Mucosa of rectum (tissue), 2 donors: Measurements from ENCODE around the gene TOR1AIP2.
"Not testable (repeated sequence)": the region's sequence is repeated elsewhere in the genome, so short reads cannot be mapped to it uniquely, and the experiment has no call there.

Experiments used
- H3K27ac ChIP-seq, 2 donors: one replicate each; pipeline ENCODE4 v1.7.0; 2013; ENCODE audit warnings: inconsistent platforms in 2 of 2, low read depth in 2 of 2, low read length in 2 of 2
- H3K27me3 ChIP-seq, 2 donors: one replicate each; pipeline ENCODE4 v1.7.0; 2013; ENCODE audit warnings: low read length in 2 of 2; ENCODE audit not compliant: control insufficient read depth in 2 of 2, insufficient read depth in 2 of 2
- H3K36me3 ChIP-seq, 2 donors: one replicate each; pipeline ENCODE4 v1.7.0; 2013; ENCODE audit warnings: low read length in 2 of 2; ENCODE audit not compliant: control insufficient read depth in 2 of 2, insufficient read depth in 2 of 2
- H3K4me1 ChIP-seq, 2 donors: one replicate each; pipeline ENCODE4 v1.7.0; 2013; ENCODE audit warnings: low read length in 2 of 2, mild to moderate bottlenecking in 1 of 2; ENCODE audit not compliant: control insufficient read depth in 2 of 2, insufficient read depth in 2 of 2
- H3K4me3 ChIP-seq, 2 donors: one replicate each; pipeline ENCODE4 v1.7.0; 2013; ENCODE audit warnings: low read length in 2 of 2
- H3K9ac ChIP-seq, 2 donors: one replicate each; pipeline ENCODE4 v1.7.0; 2013; ENCODE audit warnings: low read length in 2 of 2, low read depth in 1 of 2, mild to moderate bottlenecking in 1 of 2
- H3K9me3 ChIP-seq, 2 donors: one replicate each; pipeline ENCODE4 v1.7.0; 2013; ENCODE audit warnings: low read length in 2 of 2; ENCODE audit not compliant: control insufficient read depth in 2 of 2
- donor health status: healthy.
- donor health status: Normal muscosa, but diverticular disease.

TOR1AIP2 gene

DNA sequence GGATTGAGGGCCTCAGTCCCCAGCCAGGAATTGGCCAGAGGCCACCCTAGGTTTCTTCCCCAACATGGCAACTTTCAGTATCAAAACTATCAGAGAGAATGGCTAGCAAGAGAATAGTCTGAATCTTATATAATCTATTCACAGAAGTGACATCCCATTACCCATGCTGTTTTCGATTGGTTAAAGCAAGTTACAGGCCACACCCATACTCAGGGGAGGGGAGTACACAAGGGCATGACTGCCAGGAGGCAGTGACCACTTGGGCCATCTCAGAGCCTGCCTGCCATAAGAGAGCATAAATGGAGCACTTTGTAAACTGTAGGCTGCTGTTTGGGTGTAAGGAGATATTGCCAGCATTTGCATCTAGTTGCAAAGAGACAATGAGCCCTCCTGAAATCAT, 69.1 kb downstream of the TOR1AIP2 start:
- H3K36me3 ChIP-seq: no peaks in the 10 kb centered on the region
- H3K27me3 ChIP-seq: no peaks in the 10 kb centered on the region
- no peak overlapping the region for H3K27ac ChIP-seq
- H3K9me3 ChIP-seq: no peaks in the 10 kb centered on the region
- H3K9ac ChIP-seq: no peak overlapping the region
- peaks cover 0 to 2% of the 10 kb centered on the region in 2 donors for H3K4me1 ChIP-seq
- H3K4me3 ChIP-seq: no peak overlapping the region

DNA sequence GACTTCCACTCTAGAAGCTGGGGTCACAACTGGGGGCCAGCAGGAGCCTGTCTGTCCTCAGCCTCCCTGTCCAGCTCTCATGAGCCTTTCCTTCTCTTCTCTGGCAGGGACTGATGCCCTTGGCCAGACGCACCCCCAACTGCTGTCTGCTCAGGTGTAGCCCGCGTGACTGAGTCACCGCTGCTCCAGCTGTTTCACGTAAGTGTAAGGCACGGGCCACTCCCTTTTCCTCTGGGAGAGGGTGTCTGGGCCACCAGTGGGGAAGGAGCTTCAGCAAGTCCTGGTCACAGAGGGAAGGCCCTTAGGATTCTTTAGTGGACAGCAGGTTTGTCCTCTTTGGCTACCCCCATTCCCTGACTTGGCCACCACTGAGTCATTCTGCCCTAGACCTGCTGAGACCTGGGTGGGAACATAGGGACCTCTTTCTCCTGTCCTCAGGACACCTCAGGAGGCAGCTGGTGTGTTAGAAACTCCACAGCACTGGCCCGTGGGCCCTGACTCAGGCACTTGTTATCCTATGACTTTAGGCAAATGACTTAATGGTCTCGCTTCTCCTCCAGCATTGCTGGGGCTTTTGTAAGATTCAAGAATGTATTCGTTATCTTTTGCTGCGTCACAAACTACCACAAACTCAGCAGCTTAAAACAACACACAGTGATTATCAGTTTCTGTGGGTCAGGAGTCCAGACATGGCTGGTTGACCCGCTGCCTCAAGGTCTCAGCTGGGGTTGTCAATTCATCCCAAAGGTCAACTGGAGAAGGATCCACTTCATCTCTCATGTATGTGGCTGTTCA, 69.7 kb downstream of the TOR1AIP2 start:
- no peaks in the 10 kb centered on the region for H3K9me3 ChIP-seq
- H3K36me3 ChIP-seq: no peaks in the 10 kb centered on the region
- H3K4me1 ChIP-seq: peaks cover 0 to 2% of the 10 kb centered on the region in 2 donors
- no peaks in the 10 kb centered on the region for H3K27me3 ChIP-seq
- no peak overlapping the region for H3K4me3 ChIP-seq
- no peak overlapping the region for H3K9ac ChIP-seq
- no peak overlapping the region for H3K27ac ChIP-seq

DNA sequence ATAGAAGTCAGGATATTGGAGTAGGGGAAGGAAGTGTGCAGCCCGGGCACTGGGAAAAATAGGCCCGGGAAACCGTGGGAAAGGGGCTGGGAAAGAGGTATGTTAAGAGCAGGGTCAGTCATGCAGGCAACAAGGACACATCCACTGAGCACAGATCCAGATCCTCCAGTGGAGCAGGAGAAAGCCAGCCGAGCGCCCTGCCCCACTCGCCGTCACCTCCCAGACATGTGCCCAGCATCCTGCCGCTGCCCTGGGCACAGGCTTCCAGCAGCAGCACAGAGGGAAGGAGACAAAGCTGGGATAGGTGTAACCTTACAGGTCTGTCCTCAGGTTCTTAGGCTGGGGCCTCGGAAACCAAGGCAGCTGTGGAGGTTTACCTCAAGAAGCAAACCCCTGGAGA, 70.3 kb downstream of the TOR1AIP2 start:
- no peak overlapping the region for H3K27ac ChIP-seq

DNA sequence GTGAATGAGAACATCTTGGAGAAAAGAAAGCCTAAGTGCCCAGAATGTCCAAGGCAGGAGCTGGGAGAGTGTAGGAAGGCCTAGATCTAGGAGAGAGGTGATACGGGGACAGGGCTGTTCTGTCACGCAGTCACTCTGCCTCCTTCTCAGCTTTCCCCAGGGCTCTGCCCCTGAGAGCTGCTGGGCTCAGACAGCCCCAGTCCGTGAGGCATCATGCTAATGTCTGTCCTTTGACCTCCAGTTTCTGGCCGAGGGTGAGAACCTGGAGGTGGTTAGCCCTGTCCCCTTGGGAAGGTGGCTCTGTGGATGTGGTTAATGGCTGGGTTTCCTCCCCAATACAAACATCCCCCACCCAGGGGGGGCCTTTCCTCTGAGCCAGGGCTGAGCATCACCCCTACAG, 71.3 kb downstream of the TOR1AIP2 start:
- H3K4me1 ChIP-seq: peaks cover 0 to 2% of the 10 kb centered on the region in 2 donors
- no peak overlapping the region for H3K4me3 ChIP-seq
- no peaks in the 10 kb centered on the region for H3K27me3 ChIP-seq
- no peak overlapping the region for H3K9ac ChIP-seq
- H3K9me3 ChIP-seq: no peaks in the 10 kb centered on the region
- H3K27ac ChIP-seq: no peak overlapping the region
- H3K36me3 ChIP-seq: no peaks in the 10 kb centered on the region

More for the DNA sequence above, 70.3 kb downstream of the TOR1AIP2 start:
- H3K9ac ChIP-seq: no peak overlapping the region
- H3K27me3 ChIP-seq: no peaks in the 10 kb centered on the region
- H3K4me3 ChIP-seq: no peak overlapping the region
- no peaks in the 10 kb centered on the region for H3K9me3 ChIP-seq
- peaks cover 0 to 2% of the 10 kb centered on the region in 2 donors for H3K4me1 ChIP-seq
- H3K36me3 ChIP-seq: no peaks in the 10 kb centered on the region

DNA sequence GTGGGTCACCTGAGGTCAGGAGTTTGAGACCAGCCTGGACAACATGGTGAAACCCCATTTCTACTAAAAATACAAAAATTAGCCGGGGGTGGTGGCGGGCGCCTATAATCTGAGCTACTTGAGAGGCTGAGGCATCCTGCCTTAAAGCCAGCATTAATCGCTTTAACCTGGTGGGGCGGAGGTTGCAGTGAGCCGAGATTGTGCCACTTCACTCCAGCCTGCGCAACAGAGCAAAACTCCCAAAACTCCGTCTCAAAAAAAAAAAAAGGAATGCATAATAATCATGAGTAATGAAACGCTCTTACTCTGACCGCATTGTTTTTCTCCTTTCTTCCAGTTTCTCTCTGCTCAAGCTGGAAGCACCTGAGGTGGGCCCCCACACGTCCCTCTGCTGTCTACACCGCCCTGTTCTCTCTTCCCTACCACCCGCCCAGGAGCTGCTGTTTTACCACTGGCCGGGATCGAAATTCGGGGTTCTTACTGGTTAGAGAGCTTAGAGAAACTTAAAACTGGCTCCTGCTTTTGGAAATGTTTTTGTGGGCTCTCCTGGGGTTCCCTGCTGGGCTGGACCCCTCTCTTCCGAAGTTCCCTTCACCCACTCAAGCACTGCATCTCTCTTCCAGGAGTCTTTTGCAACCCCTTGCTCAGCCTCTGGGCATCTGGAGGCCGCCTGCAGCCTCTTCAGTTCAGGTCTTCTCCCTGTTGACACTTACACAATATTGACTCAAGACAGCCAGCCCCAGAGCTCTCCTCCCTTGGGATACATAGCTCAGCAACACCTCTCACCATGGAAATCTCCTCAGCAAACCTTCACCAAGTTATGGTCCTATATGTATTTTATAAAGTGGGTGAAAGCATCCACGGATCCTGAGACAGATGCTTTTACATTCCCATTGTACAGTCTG, 72.1 kb downstream of the TOR1AIP2 start:
- H3K9ac ChIP-seq: no peak overlapping the region
- H3K9me3 ChIP-seq: no peaks in the 10 kb centered on the region
- H3K4me3 ChIP-seq: no peak overlapping the region
- no peaks in the 10 kb centered on the region for H3K27me3 ChIP-seq
- H3K36me3 ChIP-seq: no peaks in the 10 kb centered on the region
- peaks cover 0 to 2% of the 10 kb centered on the region in 2 donors for H3K4me1 ChIP-seq
- no peak overlapping the region for H3K27ac ChIP-seq

DNA sequence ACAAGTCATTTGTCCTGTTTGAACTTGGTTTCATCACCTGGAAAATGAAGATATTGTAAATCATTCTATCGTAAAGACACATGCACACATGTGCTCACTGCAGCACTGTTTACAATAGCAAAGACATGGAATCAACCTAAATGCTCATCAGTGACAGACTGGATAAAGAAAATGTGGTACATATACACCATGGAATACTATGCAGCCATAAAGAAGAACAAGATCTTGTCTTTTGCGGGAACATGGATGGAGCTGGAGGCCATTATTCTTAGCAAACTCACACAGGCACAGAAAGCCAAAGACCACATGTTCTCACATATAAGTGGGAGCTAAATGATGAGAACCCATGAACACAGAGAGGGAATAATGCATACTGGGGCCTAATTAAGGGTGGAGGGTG, 73.2 kb downstream of the TOR1AIP2 start:
- not testable (repeated sequence) for H3K4me3 ChIP-seq, H3K9me3 ChIP-seq, H3K27ac ChIP-seq, H3K36me3 ChIP-seq, H3K9ac ChIP-seq, H3K27me3 ChIP-seq, H3K4me1 ChIP-seq

DNA sequence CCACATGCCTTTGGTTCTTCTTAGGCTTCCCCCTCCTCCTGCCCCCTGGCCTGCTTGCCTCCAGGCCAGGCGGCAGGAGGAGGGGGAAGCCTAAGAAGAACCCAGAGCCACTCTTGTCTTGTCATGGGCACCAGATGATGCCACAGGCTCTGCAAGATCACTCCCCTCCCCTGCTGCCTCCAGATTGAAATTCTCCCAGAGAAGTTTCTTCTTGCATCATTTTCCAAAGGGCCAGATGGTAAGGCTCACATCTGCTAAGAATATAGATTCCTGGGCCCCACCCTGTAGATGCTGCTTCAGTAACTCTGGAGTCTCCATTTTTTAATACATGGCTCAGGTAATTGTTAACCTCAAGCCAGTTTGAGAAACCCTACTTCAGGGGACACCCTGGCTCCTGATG, 73.7 kb downstream of the TOR1AIP2 start:
- Histone ChIP-seq H3K9me3 (no peaks in the 10 kb centered on the region), H3K27me3 (no peaks in the 10 kb centered on the region), H3K4me3 (no peak overlapping the region), H3K9ac (no peak overlapping the region), H3K36me3 (no peaks in the 10 kb centered on the region), H3K4me1 (no peaks in the 10 kb centered on the region), H3K27ac (no peak overlapping the region)

DNA sequence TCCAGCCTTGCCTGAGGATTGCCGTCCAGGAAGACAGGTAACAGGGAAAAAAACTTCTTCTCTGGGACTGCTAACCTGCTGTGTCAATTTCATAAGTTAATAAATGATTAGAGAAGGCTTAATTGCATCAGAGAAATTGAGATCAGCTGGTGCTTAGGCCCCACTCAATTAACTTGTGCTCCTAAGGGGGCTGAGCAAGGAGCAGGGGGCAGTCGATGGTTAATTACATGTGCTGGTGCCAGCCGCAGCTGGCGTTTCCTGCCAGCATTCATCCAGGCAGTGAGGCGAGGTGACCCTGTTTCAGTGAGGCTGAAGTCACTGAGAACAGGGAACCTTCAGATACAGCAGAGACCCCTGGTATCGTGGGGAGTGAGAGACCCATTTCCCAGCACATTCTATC, 74.5 kb downstream of the TOR1AIP2 start:
- H3K27me3 ChIP-seq: no peaks in the 10 kb centered on the region
- no peaks in the 10 kb centered on the region for H3K4me1 ChIP-seq
- no peaks in the 10 kb centered on the region for H3K36me3 ChIP-seq
- H3K9me3 ChIP-seq: no peaks in the 10 kb centered on the region
- no peak overlapping the region for H3K27ac ChIP-seq
- no peak overlapping the region for H3K4me3 ChIP-seq
- H3K9ac ChIP-seq: no peak overlapping the region

DNA sequence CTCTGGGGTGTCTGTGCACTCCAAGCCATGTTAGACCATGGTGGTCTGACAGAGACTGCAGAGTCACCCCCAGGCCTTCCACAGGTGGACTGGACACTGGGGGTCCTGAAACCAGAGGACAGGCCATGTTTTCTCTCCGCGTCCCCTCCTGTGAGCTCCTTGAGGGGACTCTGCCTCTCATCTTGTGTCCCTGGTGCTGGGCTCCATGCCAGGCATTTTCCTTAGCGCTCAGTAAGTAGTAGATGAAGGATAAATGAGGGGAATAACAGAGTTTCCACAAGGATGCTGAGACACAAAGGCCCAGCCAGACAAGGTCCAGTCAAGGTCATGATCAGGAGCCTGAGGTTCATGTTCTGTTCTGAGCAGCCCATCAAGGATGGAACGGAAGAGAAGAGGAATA, 77.1 kb downstream of the TOR1AIP2 start:
- Histone ChIP-seq H3K9ac (no peak overlapping the region), H3K9me3 (no peaks in the 10 kb centered on the region), H3K27me3 (no peaks in the 10 kb centered on the region), H3K4me3 (no peak overlapping the region), H3K4me1 (no peaks in the 10 kb centered on the region), H3K36me3 (no peaks in the 10 kb centered on the region), H3K27ac (no peak overlapping the region)

DNA sequence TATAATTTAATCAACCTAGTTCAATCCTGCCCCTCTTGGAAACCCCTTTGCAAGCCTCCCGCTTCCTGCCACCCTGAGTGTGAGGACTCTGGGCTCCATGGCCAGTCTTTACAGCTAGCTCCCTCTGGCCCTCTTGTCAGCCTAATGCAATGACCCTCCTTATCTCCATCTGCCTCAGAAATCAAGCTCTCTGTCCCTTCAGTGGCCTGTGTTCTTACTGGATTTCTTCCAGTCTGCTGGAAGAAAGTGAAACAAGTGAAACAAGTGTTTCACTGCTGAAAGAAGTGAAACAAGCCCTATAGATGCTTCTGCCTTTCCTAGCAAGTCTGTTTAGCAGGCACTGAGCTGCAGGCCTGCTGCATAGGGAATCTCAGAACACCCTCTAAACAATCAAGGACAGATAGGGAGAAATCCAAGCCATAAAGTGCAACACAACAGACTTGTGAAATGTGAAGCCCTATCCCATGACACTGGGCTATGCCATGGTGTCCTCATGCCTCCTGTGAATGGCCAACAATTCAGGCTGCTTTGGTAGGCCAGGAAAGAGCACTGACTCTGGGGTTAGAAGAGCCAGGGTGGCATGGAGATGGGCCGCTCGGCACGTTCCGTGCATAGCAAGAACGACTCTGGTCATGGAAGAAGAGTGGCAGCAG, 78.6 kb downstream of the TOR1AIP2 start:
- no peaks in the 10 kb centered on the region for H3K9me3 ChIP-seq
- H3K9ac ChIP-seq: no peak overlapping the region
- H3K27ac ChIP-seq: no peak overlapping the region
- no peaks in the 10 kb centered on the region for H3K36me3 ChIP-seq
- H3K4me3 ChIP-seq: no peak overlapping the region
- H3K4me1 ChIP-seq: no peaks in the 10 kb centered on the region
- no peaks in the 10 kb centered on the region for H3K27me3 ChIP-seq
